Right kidney (tissue), 1 donor: ENCODE data around the gene UQCC5.
A peak's percentile ranks its signal among the peaks of the same experiment; 100 is the strongest.

Experiments used
- DNase-seq: peaks from one replicate; pipeline ENCODE4 v3.0.0-alpha.2; 2016

UQCC5 gene

GRCh38 chr3:52502001-52502400, 34.4 kb upstream of the UQCC5 start:
- no peak for DNase-seq

- no peak for DNase-seq
These were observed 33.5 kb upstream of the UQCC5 start for GRCh38 chr3:52502808-52503350.

- no peak for DNase-seq
These were observed 32.5 kb upstream of the UQCC5 start for GRCh38 chr3:52503788-52504424.

- DNase-seq = no peak
These were observed 31.4 kb upstream of the UQCC5 start for GRCh38 chr3:52504977-52505376.

GRCh38 chr3:52506266-52506966, 30.0 kb upstream of the UQCC5 start:
- DNase-seq = no peak

- no peak for DNase-seq
These were observed 29.0 kb upstream of the UQCC5 start for GRCh38 chr3:52507359-52507758.

- DNase-seq = no peak
These were observed 26.6 kb upstream of the UQCC5 start for GRCh38 chr3:52509753-52510328.

GRCh38 chr3:52511509-52511908, 24.9 kb upstream of the UQCC5 start:
- DNase-seq = no peak

- DNase-seq = no peak
These were observed 24.3 kb upstream of the UQCC5 start for GRCh38 chr3:52512105-52512504.

GRCh38 chr3:52512727-52513126, 23.7 kb upstream of the UQCC5 start:
- DNase-seq = no peak

- no peak for DNase-seq
These were observed 23.1 kb upstream of the UQCC5 start for GRCh38 chr3:52513281-52513680.

GRCh38 chr3:52514576-52514975, 21.8 kb upstream of the UQCC5 start:
- DNase-seq = no peak

GRCh38 chr3:52515192-52515591, 21.2 kb upstream of the UQCC5 start:
- DNase-seq = no peak

- DNase-seq = no peak
These were observed 19.8 kb upstream of the UQCC5 start for GRCh38 chr3:52516509-52517195.

- no peak for DNase-seq
These were observed 18.3 kb upstream of the UQCC5 start for GRCh38 chr3:52517796-52518722.

GRCh38 chr3:52518723-52519444, 17.5 kb upstream of the UQCC5 start:
- no peak for DNase-seq

- peak; percentile 21 for DNase-seq
These were observed 16.8 kb upstream of the UQCC5 start for GRCh38 chr3:52519445-52520140.

GRCh38 chr3:52520141-52520667, 16.2 kb upstream of the UQCC5 start:
- no peak for DNase-seq

GRCh38 chr3:52520716-52521487, 15.5 kb upstream of the UQCC5 start:
- DNase-seq = no peak

GRCh38 chr3:52521488-52521824, 14.9 kb upstream of the UQCC5 start:
- no peak for DNase-seq
